ENCODE measurements around the gene NPFF. TPM values are rescaled to one million over a fixed set of nuclear protein-coding genes. Genes with fewer than 3 reads are reported as not detected.

The NPFF gene
- total RNA-seq, 1 experiment from 2014 or later: not detected

- no peak overlapping the region for H3K27ac Mint-ChIP-seq (ENCODE audit: unreplicated experiment)
- no peak for DNase-seq
- BruUV-seq (replicated peaks): no TSS peak
- TF ChIP-seq CTCF (IDR thresholded peaks at IDR 0.05; ENCODE audit: unreplicated experiment): no peak
- H3K4me3 Mint-ChIP-seq (ENCODE audit: low read depth, unreplicated experiment): no peak overlapping the region
- intact Hi-C loops (cut with micrococcal nuclease; ENCODE audit: unreplicated experiment): no loop called here
- H3K4me1 Mint-ChIP-seq (ENCODE audit: low read depth, unreplicated experiment): peaks cover 8% of the 10 kb centered on the region
- H3K9me3 Mint-ChIP-seq (ENCODE audit: low read depth, unreplicated experiment): no peaks in the 10 kb centered on the region
- H3K27me3 Mint-ChIP-seq (ENCODE audit: unreplicated experiment): no peaks in the 10 kb centered on the region
- H3K36me3 Mint-ChIP-seq (ENCODE audit: insufficient read depth, unreplicated experiment): peaks cover 92% of the 10 kb centered on the region
- CTCF ChIA-PET: interaction anchor here (0.7 kb wide), 1 partner anchor 40 kb away, joined by 11 read pairs; no protein-coding TSS in a partner anchor
These were observed 42.4 kb downstream of the NPFF start for GRCh38 chr12:53464685-53465418.

GRCh38 chr12:53463802-53464560 is 43.3 kb downstream of the NPFF start:
- H3K27ac Mint-ChIP-seq (ENCODE audit: unreplicated experiment): no peak overlapping the region
- CTCF ChIA-PET: no interaction called here
- TF ChIP-seq CTCF (IDR thresholded peaks at IDR 0.05; ENCODE audit: unreplicated experiment): no peak
- no TSS peak for BruUV-seq (replicated peaks)
- no peak overlapping the region for H3K4me3 Mint-ChIP-seq (ENCODE audit: low read depth, unreplicated experiment)
- DNase-seq: no peak
- peaks cover 8% of the 10 kb centered on the region for H3K4me1 Mint-ChIP-seq (ENCODE audit: low read depth, unreplicated experiment)
- intact Hi-C loops (cut with micrococcal nuclease; ENCODE audit: unreplicated experiment): no loop called here
- H3K9me3 Mint-ChIP-seq (ENCODE audit: low read depth, unreplicated experiment): no peaks in the 10 kb centered on the region
- H3K36me3 Mint-ChIP-seq (ENCODE audit: insufficient read depth, unreplicated experiment): peaks cover 92% of the 10 kb centered on the region
- H3K27me3 Mint-ChIP-seq (ENCODE audit: unreplicated experiment): no peaks in the 10 kb centered on the region

- intact Hi-C loops (cut with micrococcal nuclease; ENCODE audit: unreplicated experiment): no loop called here
- TF ChIP-seq CTCF (IDR thresholded peaks at IDR 0.05; ENCODE audit: unreplicated experiment): no peak
- Mint-ChIP-seq H3K4me3 (ENCODE audit: low read depth, unreplicated experiment) (no peak overlapping the region), H3K27me3 (ENCODE audit: unreplicated experiment) (no peaks in the 10 kb centered on the region), H3K27ac (ENCODE audit: unreplicated experiment) (no peak overlapping the region), H3K4me1 (ENCODE audit: low read depth, unreplicated experiment) (peaks cover 8% of the 10 kb centered on the region), H3K36me3 (ENCODE audit: insufficient read depth, unreplicated experiment) (peaks cover 92% of the 10 kb centered on the region), H3K9me3 (ENCODE audit: low read depth, unreplicated experiment) (no peaks in the 10 kb centered on the region)
- CTCF ChIA-PET: no interaction called here
- DNase-seq: no peak
- BruUV-seq (replicated peaks): no TSS peak
These were observed 44.3 kb downstream of the NPFF start for GRCh38 chr12:53462935-53463334.

- Mint-ChIP-seq H3K27me3 (ENCODE audit: unreplicated experiment) (no peaks in the 10 kb centered on the region), H3K9me3 (ENCODE audit: low read depth, unreplicated experiment) (no peaks in the 10 kb centered on the region), H3K4me1 (ENCODE audit: low read depth, unreplicated experiment) (peaks cover 8% of the 10 kb centered on the region), H3K4me3 (ENCODE audit: low read depth, unreplicated experiment) (no peak overlapping the region), H3K36me3 (ENCODE audit: insufficient read depth, unreplicated experiment) (peaks cover 85% of the 10 kb centered on the region), H3K27ac (ENCODE audit: unreplicated experiment) (no peak overlapping the region)
- intact Hi-C loops (cut with micrococcal nuclease; ENCODE audit: unreplicated experiment): no loop called here
- TF ChIP-seq CTCF (IDR thresholded peaks at IDR 0.05; ENCODE audit: unreplicated experiment): no peak
- CTCF ChIA-PET: interaction anchor here (0.9 kb wide), 1 partner anchor 15 kb away, joined by 3 read pairs; no protein-coding TSS in a partner anchor
- DNase-seq: no peak
- no TSS peak for BruUV-seq (replicated peaks)
These were observed 45.7 kb downstream of the NPFF start for GRCh38 chr12:53461591-53461990.

Data from Calu3 (cell line).